GM19463 (cell line): Measurements from ENCODE around the gene GPATCH2.
"Not testable (repeated sequence)": the region's sequence is repeated elsewhere in the genome, so short reads cannot be mapped to it uniquely, and the experiment has no call there.

Experiments
- ATAC-seq: cut with Tn5 transposase; IDR thresholded peaks from one replicate; pipeline ENCODE4 v1.9.1; 2021; ENCODE audit warnings: mild to moderate bottlenecking, moderate library complexity; ENCODE audit not compliant: unreplicated experiment

The GPATCH2 gene

DNA sequence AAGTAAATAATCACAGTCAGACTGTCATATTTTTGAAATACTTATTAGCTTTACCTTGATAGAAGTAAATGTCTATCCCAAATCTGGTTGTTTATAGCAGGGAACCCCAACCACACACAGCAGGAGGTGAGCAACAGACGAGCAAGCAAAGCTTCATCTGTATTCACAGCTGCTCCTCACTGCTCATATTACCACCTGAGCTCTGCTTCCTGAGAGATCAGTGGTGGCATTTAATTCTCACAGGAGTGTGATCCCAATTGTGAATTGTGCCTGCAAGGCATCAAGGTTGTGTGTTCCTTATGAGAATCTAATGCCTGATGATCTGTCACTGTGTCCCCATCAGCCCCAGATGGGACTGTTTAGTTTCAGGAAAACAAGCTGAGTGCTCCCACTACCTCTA, 104.3 kb downstream of the GPATCH2 start:
- ATAC-seq: no peak

DNA sequence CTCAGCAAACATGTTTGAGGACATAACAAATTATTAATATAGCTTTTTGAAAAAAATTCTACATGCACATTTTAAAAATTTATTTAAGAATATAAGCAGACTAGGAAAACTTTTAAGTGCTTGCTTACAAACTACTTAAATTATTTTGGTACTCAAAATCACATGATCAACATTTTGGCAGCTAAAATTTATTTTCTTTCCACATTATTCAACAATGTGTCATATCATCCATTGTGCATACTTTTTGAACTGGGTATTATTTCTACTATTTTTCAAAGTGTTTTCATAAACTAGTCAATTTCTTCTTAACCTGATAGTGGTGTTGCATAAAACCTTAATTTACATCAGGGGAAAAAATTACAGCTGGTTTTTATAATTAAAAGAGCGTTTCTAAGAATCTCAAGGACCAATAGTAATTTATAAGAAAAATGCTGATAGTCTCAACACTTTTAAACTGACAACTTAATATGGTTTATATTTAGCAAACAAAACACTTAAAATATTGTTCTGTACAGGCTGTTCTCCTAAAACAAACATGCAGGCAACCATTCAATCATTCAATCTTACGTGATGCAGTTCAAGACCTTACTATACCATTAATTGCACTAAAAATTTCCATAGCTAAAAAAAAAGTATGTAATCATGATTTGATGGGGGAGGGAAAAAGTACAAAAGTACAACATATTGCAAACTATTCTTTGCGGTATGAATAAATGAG, 105.0 kb downstream of the GPATCH2 start:
- ATAC-seq: no peak

GRCh38 chr1:217524787-217525520, 105.9 kb downstream of the GPATCH2 start:
- ATAC-seq: no peak

DNA sequence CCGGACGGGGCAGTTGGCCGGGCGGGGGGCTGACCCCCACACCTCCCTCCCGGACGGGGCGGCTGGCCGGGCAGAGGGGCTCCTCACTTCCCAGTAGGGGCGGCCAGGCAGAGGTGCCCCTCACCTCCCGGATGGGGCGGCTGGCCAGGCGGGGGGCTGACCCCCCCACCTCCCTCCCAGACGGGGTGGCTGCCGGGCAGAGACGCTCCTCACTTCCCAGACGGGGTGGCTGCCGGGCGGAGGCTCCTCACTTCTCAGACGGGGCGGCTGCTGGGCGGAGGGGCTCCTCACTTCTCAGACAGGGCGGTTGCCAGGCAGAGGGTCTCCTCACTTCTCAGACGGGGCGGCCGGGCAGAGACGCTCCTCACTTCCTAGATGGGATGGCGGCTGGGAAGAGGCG, 107.0 kb downstream of the GPATCH2 start:
- not testable (repeated sequence) for ATAC-seq

DNA sequence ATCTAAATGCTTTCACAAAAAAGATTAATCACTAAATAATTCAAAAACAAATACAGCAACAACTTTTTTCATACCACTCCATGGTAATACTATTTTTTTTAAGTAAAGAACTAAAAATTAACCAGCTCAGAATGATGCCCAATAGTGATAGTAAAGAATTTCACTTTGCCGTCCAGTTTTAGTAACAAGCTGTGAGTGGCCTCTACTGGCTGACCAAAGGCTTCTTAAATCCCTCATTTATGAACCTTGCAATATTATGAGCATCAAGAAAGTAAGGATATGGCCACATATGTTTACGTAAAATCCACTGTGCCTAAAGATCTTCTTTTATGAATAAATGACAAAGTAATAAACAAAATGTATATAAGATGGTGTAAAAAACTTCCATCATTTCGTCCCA, 108.6 kb downstream of the GPATCH2 start:
- no peak for ATAC-seq

- no peak for ATAC-seq
Measured at GRCh38 chr1:217521317-217521716, 109.6 kb downstream of the GPATCH2 start.

DNA sequence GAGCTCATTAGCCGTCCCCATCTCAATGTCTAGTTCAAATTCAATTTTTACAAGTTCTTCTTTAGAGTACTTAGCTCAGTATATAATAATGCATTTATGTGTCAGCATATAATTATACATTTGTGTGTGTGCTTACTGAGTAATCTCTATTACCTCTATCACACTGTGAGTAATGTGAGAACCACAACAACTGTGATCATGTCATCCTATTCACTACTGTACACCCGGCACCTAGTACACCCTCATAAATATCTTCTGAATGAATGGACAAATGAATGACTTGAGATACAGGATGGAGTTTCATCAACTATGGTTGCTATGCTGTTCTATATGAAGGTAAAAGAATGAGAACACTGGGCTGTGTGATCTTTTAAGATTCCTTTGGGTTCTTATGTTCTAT, 124.0 kb downstream of the GPATCH2 start:
- no peak for ATAC-seq

DNA sequence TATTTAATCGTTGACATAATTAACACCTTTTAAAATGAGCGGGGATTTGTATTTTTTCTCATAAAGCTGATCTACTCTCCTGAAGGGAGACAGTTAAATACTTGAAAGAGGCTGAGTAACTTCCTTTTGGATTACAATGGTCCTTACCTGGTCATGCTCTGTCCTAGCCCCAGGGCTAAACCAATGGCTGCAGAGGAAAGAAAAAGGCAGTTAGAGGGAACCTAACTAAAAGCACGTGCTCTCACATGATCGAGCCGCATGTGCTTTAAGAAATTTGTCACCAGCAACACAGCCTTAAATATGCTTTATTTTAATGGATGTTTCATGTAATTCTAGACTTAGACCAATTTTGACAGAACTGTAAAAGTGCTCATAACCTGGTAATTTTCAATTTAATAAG, 132.7 kb downstream of the GPATCH2 start:
- ATAC-seq: no peak

GRCh38 chr1:217495249-217495648, 135.6 kb downstream of the GPATCH2 start:
- ATAC-seq: peak; percentile 83

- ATAC-seq: peak; percentile 80
Measured at GRCh38 chr1:217494767-217495166, 136.1 kb downstream of the GPATCH2 start.

GRCh38 chr1:217493290-217493689, 137.6 kb downstream of the GPATCH2 start:
- ATAC-seq: no peak

- no peak for ATAC-seq
Measured at GRCh38 chr1:217484871-217485270, 146.0 kb downstream of the GPATCH2 start.

- ATAC-seq: peak; percentile 100
Measured at GRCh38 chr1:217482356-217483102, 148.4 kb downstream of the GPATCH2 start.

DNA sequence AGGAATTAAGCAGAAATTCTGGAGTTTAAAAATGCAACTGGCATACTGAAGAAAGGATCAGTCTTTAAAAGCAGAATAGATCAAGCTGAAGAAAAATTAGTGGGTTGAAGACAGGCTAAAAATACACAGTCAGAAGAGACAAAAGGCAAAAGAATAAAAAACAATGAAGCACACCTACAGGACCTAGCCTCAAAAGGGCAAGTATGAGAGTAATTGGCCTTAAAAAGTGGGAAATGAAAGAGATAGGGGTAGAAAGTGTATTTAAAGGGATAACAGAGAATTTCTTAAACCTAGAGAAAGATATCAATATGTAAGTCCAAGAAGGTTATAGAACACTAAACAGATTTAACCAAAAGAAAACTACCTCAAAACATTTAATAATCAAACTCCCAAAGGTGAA, 152.4 kb downstream of the GPATCH2 start:
- ATAC-seq: no peak

GRCh38 chr1:217472915-217473314, 158.0 kb downstream of the GPATCH2 start:
- ATAC-seq: no peak

DNA sequence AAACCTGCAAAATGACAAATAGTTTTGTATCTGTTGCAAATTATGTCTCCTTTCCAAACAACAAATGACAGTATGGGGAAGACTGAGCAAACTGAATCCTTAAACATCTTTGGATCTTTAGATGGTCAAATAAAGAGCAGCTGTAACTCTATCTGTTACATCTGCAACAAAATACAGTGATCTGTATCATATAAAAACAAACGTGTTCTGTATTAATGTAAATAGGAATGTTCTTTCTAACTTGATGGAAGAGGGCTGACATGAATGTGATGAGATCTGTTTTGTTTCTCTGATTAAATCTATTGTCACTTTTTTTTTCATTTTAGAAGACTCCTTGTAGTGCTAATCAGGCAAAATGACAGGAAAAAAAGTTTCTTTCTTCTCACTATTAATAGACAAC, 159.5 kb downstream of the GPATCH2 start:
- no peak for ATAC-seq

- ATAC-seq: no peak
Measured at GRCh38 chr1:217469983-217470382, 160.9 kb downstream of the GPATCH2 start.

GRCh38 chr1:217465102-217465501, 165.8 kb downstream of the GPATCH2 start:
- ATAC-seq: no peak

DNA sequence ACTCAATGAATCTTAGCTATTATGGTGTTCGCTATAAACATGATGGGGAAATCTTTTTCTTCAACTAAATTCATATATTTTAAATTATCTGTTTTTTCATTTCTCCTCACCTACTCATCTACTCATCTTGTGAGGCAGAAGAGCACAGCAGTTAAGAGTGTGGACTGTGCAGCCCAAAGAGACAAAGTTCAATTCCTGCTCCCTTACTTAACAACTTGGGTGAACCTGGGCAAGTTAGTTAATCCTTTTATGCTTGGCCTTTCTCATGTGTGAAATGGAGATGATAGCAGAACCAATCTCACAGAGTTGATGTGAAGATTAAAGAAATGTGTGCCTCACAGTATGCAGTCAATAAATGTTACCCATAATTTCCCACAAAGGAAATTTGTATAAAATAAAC, 168.2 kb downstream of the GPATCH2 start:
- ATAC-seq: no peak

GRCh38 chr1:217462159-217462558, 168.7 kb downstream of the GPATCH2 start:
- ATAC-seq: no peak

- no peak for ATAC-seq
Measured at GRCh38 chr1:217457016-217457415, 173.9 kb downstream of the GPATCH2 start.

- ATAC-seq: no peak
Measured at GRCh38 chr1:217456261-217456660, 174.6 kb downstream of the GPATCH2 start.
